OCI-LY1 (cell line): ENCODE data around the gene FMN2.

ENCODE experiments used
- H2AFZ ChIP-seq: fragments of 200-600 bp; sonication (generic), shearing (Covaris generic); 2 replicates; pipeline ENCODE4 v1.6.0; 2014; ENCODE audit warnings: antibody characterized with exemption, mild to moderate bottlenecking, low read length
- H3F3A ChIP-seq: fragments of 200-600 bp; sonication (generic), shearing (Covaris generic); 2 replicates; pipeline ENCODE4 v1.6.0; 2014; ENCODE audit warnings: mild to moderate bottlenecking, antibody characterized with exemption, low read length, moderate library complexity; ENCODE audit not compliant: insufficient read depth
- H3K27ac ChIP-seq: fragments of 200-600 bp; sonication (generic); 2 replicates; pipeline ENCODE4 v1.5.1; 2014; ENCODE audit warnings: low read length, mixed run types, mild to moderate bottlenecking, low read depth; ENCODE audit not compliant: poor library complexity, severe bottlenecking
- H3K27me3 ChIP-seq: fragments of 200-600 bp; sonication (generic); 2 replicates; pipeline ENCODE4 v1.6.0; 2014; ENCODE audit warnings: antibody characterized with exemption, mild to moderate bottlenecking, low read length, moderate library complexity; ENCODE audit not compliant: insufficient read depth
- H3K36me3 ChIP-seq: fragments of 200-600 bp; sonication (generic); 2 replicates; pipeline ENCODE4 v1.6.1; 2014; ENCODE audit warnings: mild to moderate bottlenecking, antibody characterized with exemption, low read length, moderate library complexity, mixed read lengths; ENCODE audit not compliant: insufficient read depth
- H3K4me1 ChIP-seq: fragments of 200-600 bp; sonication (generic); 2 replicates; pipeline ENCODE4 v1.5.1; 2014; ENCODE audit warnings: mild to moderate bottlenecking, low read length, moderate library complexity; ENCODE audit not compliant: insufficient read depth, severe bottlenecking
- H3K4me2 ChIP-seq: fragments of 200-600 bp; sonication (generic), shearing (Covaris generic); 2 replicates; pipeline ENCODE4 v1.6.1; 2014; ENCODE audit warnings: low read length
- H3K4me3 ChIP-seq: fragments of 200-600 bp; sonication (generic); 2 replicates; pipeline ENCODE4 v1.5.1; 2014; ENCODE audit warnings: low read length, low read depth, mild to moderate bottlenecking, mixed read lengths; ENCODE audit not compliant: poor library complexity, severe bottlenecking
- H3K79me2 ChIP-seq: fragments of 200-600 bp; shearing (Covaris generic); 2 replicates; pipeline ENCODE4 v1.6.1; 2016; ENCODE audit warnings: mixed run types, low read length, mixed read lengths; ENCODE audit not compliant: insufficient read depth
- H3K9ac ChIP-seq: fragments of 200-600 bp; sonication (generic), shearing (Covaris generic); 2 replicates; pipeline ENCODE4 v1.6.1; 2014; ENCODE audit warnings: mild to moderate bottlenecking, low read length, mixed read lengths
- H3K9me2 ChIP-seq: fragments of 200-600 bp; sonication (generic), shearing (Covaris generic); 2 replicates; pipeline ENCODE4 v1.6.1; 2014; ENCODE audit warnings: low read depth, mild to moderate bottlenecking, low read length, mixed read lengths
- H3K9me3 ChIP-seq: fragments of 200-600 bp; shearing (Covaris generic); 2 replicates; pipeline ENCODE4 v1.6.1; 2014; ENCODE audit warnings: low read length, mixed read lengths
- H4K20me1 ChIP-seq: fragments of 200-600 bp; sonication (generic), shearing (Covaris generic); 2 replicates; pipeline ENCODE4 v1.6.0; 2016; ENCODE audit warnings: mild to moderate bottlenecking, low read length; ENCODE audit not compliant: insufficient read depth
- EZH2 ChIP-seq: fragments of 200-600 bp; sonication (generic), shearing (Covaris generic); IDR thresholded peaks from 2 replicates; pipeline ENCODE4 v1.8.0; 2017; ENCODE audit warnings: borderline replicate concordance, mixed run types, mild to moderate bottlenecking, antibody characterized with exemption, low read length, moderate library complexity, mixed read lengths
- TF ChIP-seq, protein P1 (sequence below): fragments of 200-600 bp; sonication (generic), shearing (Covaris generic); IDR thresholded peaks from 2 replicates; pipeline ENCODE4 v1.5.1; 2017; ENCODE audit warnings: mild to moderate bottlenecking, antibody characterized with exemption, low read length, moderate library complexity, mixed read lengths

The FMN2 gene

DNA sequence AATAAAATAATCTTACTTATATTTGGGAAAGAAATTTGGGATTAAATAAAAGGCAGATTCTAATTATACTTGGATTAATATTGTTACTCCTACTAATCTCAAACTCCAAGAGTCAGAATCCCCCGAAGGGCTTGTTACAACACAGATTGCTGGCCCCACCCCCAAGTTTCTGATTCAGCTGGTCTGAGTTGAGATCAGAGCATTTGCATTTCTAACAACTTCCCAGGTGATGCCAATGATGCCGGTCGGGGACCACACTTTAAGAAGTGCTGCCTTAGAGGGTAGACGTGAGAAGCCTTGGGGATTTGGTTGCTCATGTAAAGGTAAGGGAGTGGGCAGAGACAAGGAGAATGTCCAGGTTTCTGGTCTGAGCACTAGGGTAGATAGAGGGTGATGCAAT lies 47.2 kb downstream of the FMN2 start:
- TF ChIP-seq, protein P1, sequence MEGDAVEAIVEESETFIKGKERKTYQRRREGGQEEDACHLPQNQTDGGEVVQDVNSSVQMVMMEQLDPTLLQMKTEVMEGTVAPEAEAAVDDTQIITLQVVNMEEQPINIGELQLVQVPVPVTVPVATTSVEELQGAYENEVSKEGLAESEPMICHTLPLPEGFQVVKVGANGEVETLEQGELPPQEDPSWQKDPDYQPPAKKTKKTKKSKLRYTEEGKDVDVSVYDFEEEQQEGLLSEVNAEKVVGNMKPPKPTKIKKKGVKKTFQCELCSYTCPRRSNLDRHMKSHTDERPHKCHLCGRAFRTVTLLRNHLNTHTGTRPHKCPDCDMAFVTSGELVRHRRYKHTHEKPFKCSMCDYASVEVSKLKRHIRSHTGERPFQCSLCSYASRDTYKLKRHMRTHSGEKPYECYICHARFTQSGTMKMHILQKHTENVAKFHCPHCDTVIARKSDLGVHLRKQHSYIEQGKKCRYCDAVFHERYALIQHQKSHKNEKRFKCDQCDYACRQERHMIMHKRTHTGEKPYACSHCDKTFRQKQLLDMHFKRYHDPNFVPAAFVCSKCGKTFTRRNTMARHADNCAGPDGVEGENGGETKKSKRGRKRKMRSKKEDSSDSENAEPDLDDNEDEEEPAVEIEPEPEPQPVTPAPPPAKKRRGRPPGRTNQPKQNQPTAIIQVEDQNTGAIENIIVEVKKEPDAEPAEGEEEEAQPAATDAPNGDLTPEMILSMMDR, result no peak
- no peak for TF ChIP-seq EZH2
- Histone ChIP-seq H2AFZ (no peak overlapping the region), H4K20me1 (no peaks in the 10 kb centered on the region), H3K79me2 (no peaks in the 10 kb centered on the region), H3K36me3 (no peaks in the 10 kb centered on the region), H3K9me3 (no peaks in the 10 kb centered on the region), H3F3A (no peaks in the 10 kb centered on the region), H3K4me3 (no peak overlapping the region), H3K9ac (no peak overlapping the region), H3K27me3 (no peaks in the 10 kb centered on the region), H3K4me1 (no peaks in the 10 kb centered on the region), H3K4me2 (no peak overlapping the region), H3K9me2 (no peaks in the 10 kb centered on the region), H3K27ac (no peak overlapping the region)

GRCh38 chr1:240139511-240139910 lies 47.8 kb downstream of the FMN2 start:
- no peak overlapping the region for H3K4me2 ChIP-seq
- H3K4me1 ChIP-seq, result no peaks in the 10 kb centered on the region
- H3K9ac ChIP-seq, result no peak overlapping the region
- H3K27ac ChIP-seq, result no peak overlapping the region
- H3K4me3 ChIP-seq, result no peak overlapping the region
- no peaks in the 10 kb centered on the region for H3K79me2 ChIP-seq
- no peaks in the 10 kb centered on the region for H3K9me2 ChIP-seq
- H2AFZ ChIP-seq, result no peak overlapping the region
- H4K20me1 ChIP-seq, result no peaks in the 10 kb centered on the region
- no peaks in the 10 kb centered on the region for H3F3A ChIP-seq
- no peaks in the 10 kb centered on the region for H3K36me3 ChIP-seq
- H3K27me3 ChIP-seq, result no peaks in the 10 kb centered on the region
- TF ChIP-seq EZH2, result no peak
- H3K9me3 ChIP-seq, result no peaks in the 10 kb centered on the region

GRCh38 chr1:240145120-240145519 lies 53.4 kb downstream of the FMN2 start:
- Histone ChIP-seq H3F3A (no peaks in the 10 kb centered on the region), H3K9ac (no peak overlapping the region), H3K9me2 (no peaks in the 10 kb centered on the region), H3K36me3 (no peaks in the 10 kb centered on the region), H3K4me2 (no peak overlapping the region), H3K9me3 (no peaks in the 10 kb centered on the region), H4K20me1 (no peaks in the 10 kb centered on the region), H3K27me3 (no peaks in the 10 kb centered on the region), H3K27ac (no peak overlapping the region), H3K79me2 (no peaks in the 10 kb centered on the region), H3K4me3 (no peak overlapping the region), H3K4me1 (no peaks in the 10 kb centered on the region), H2AFZ (no peak overlapping the region)
- TF ChIP-seq EZH2, result no peak
- TF ChIP-seq, protein P1, result no peak

GRCh38 chr1:240148333-240148732 lies 56.6 kb downstream of the FMN2 start:
- H3K9me2 ChIP-seq, result no peaks in the 10 kb centered on the region
- no peaks in the 10 kb centered on the region for H3K79me2 ChIP-seq
- TF ChIP-seq, protein P1, result no peak
- TF ChIP-seq EZH2, result no peak
- H3K4me1 ChIP-seq, result no peaks in the 10 kb centered on the region
- H3F3A ChIP-seq, result no peaks in the 10 kb centered on the region
- H3K9ac ChIP-seq, result no peak overlapping the region
- H4K20me1 ChIP-seq, result no peaks in the 10 kb centered on the region
- H3K27ac ChIP-seq, result no peak overlapping the region
- no peaks in the 10 kb centered on the region for H3K9me3 ChIP-seq
- H3K4me3 ChIP-seq, result no peak overlapping the region
- no peaks in the 10 kb centered on the region for H3K36me3 ChIP-seq
- H2AFZ ChIP-seq, result no peak overlapping the region
- H3K27me3 ChIP-seq, result no peaks in the 10 kb centered on the region
- H3K4me2 ChIP-seq, result no peak overlapping the region
